HG02610 (cell line): ENCODE results near the gene GCDH.
"Not testable (repeated sequence)": the region's sequence is repeated elsewhere in the genome, so short reads cannot be mapped to it uniquely, and the experiment has no call there.

Experiments
- ATAC-seq: cut with Tn5 transposase; IDR thresholded peaks from one replicate; pipeline ENCODE4 v1.9.1; 2021; ENCODE audit warnings: mild to moderate bottlenecking, moderate library complexity; ENCODE audit not compliant: unreplicated experiment

The GCDH gene

GRCh38 chr19:12890787-12891552 is at the start of gene GCDH:
TSS of gene GCDH (plus strand) at chr19:12891160. CDS start at chr19:12891305, 145 bp downstream.
- ATAC-seq = peak; percentile 92

GRCh38 chr19:12842511-12842910 is 48.4 kb upstream of the GCDH start:
- no peak for ATAC-seq

GRCh38 chr19:12843328-12843727 is 47.6 kb upstream of the GCDH start:
- no peak for ATAC-seq

- ATAC-seq = no peak
These were observed 46.8 kb upstream of the GCDH start for GRCh38 chr19:12843999-12844732.

GRCh38 chr19:12846613-12847012 is 44.3 kb upstream of the GCDH start:
- ATAC-seq = not testable (repeated sequence)

- peak; percentile 59 for ATAC-seq
These were observed 43.5 kb upstream of the GCDH start for GRCh38 chr19:12847159-12848139.

- no peak for ATAC-seq
These were observed 34.3 kb upstream of the GCDH start for GRCh38 chr19:12856653-12857052.

- ATAC-seq = no peak
These were observed 32.7 kb upstream of the GCDH start for GRCh38 chr19:12858041-12858928.

- ATAC-seq = no peak
These were observed 31.4 kb upstream of the GCDH start for GRCh38 chr19:12859546-12859945.

GRCh38 chr19:12864143-12864542 is 26.8 kb upstream of the GCDH start:
- ATAC-seq = no peak

GRCh38 chr19:12864721-12865715 is 25.9 kb upstream of the GCDH start:
- no peak for ATAC-seq

GRCh38 chr19:12865746-12866415 is 25.1 kb upstream of the GCDH start:
- ATAC-seq = no peak

GRCh38 chr19:12866416-12867119 is 24.4 kb upstream of the GCDH start:
- ATAC-seq = no peak

- ATAC-seq = peak; percentile 53
These were observed 23.6 kb upstream of the GCDH start for GRCh38 chr19:12867120-12868099.

GRCh38 chr19:12868540-12869112 is 22.3 kb upstream of the GCDH start:
- no peak for ATAC-seq

- ATAC-seq = no peak
These were observed 19.3 kb upstream of the GCDH start for GRCh38 chr19:12871681-12872080.
